GM18499 (cell line): ENCODE data around the gene PARP3.
"Not testable (repeated sequence)": the region's sequence is repeated elsewhere in the genome, so short reads cannot be mapped to it uniquely, and the experiment has no call there.

ENCODE experiments used
- ATAC-seq: cut with Tn5 transposase; IDR thresholded peaks from one replicate; pipeline ENCODE4 v1.9.1; 2021; ENCODE audit warnings: moderate number of reproducible peaks; ENCODE audit not compliant: insufficient read depth, unreplicated experiment

Gene PARP3

DNA sequence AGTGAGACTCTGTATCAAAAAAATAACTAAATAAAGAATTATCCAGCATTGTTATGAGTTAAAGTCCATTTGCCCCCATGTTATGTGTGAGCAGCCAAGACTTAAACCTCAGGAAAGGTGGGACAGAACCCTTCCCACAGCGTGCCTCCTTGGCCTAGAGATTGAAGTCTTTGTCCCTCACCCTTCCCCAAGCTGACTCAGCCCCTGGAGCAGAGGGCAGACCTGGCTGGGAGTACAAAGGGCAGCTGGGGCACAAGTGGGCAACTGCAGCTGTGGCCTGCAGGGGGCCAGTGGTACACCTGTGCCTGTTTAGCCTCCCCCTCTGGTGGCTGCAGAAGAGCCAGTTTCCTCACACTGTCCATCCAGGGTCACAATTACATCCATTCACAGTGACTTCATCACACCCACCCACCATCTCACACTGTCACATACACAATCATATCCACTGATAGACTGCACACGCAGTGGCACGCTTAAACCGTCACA, 40.2 kb downstream of the PARP3 start:
- no peak for ATAC-seq

DNA sequence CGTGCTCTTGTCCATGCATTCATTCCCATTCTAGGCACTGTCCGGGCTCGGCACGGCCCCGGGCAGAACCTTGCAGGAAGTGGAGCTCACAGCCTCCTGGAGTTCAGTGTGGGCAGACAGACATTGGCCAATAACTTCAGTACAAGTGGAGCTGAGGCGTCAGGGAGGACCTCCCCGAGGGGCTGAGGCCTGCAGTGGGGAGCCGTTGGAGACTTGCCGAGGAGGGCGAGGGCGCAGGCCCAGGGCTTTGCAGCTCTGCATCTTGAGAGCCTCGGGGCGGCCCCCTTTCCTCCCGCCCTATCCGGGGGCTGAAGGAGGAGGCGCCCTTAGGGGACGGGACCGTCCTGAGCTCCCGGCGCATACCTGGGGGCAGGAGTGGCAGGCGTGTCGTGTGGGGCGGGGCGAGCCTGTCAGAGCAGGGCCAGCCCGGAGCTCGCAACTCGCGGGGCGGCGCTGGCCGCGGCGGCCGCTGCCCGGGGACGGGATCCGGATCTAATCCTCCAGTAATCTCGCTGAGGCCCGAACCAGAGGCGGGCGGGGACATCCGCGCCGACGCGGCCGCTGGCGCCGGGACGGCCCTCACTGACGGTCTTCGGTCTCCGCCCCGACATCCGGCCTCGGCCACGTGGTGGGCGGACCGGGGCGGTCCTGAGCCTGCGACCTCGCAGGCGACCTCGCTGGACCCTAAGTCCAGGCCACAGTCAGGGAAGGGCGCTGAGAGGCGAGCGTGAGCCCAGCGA, 40.8 kb downstream of the PARP3 start, which contains the start of gene ACY1:
Gene ACY1 (plus strand): TSS at position 698 of the 740 bp plus-strand sequence. CDS start 530 bp downstream, outside the sequence.
- ATAC-seq: no peak

DNA sequence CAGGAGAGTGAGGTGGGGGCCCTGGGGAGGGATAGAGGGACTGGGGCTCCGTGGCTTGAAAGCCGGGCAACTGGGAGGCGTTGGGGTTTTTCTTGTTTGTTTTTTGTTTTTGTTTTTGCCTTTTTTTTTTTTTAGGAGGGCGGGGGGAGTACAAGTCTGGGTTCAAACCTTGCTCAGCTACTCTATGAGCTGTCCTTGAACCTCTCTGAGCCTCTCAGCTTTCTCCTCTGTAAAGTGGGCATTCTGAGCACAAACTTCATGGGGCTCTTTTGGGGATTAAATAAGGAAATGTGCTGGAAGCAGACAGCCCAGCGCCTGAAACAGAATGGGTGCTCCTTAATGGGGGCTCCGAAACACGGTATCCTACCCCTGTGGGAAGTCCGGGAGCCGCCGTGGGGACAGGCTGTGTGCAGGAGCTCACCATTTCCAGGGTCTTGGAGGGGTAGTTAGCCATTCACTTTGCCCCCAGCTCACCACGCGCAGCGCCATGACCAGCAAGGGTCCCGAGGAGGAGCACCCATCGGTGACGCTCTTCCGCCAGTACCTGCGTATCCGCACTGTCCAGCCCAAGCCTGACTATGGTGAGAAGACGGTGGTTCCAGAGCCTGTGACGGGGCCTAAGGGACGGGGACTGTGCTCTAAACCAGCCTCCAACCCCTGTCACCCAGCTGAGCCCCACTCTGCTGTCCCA, 41.6 kb downstream of the PARP3 start:
- no peak for ATAC-seq

DNA sequence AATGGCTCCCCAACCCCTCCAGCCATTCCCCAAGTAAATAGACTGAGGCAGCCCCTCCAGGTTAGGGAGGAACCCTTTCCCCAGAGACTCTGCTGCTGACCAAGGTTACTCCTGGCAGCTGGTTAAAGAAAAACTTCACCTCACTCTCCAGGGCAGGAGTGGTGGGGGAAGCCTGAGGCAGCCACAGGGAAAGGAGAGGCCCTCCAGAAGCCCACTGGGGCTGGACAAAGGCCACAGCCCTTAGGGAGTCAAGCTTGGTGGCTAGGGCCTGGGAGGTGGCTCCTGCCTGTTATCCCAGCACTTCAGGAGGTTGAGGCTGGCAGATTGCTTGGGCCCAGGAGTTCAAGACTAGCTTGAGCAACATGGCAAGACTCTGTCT, 42.1 kb downstream of the PARP3 start:
- ATAC-seq: no peak

DNA sequence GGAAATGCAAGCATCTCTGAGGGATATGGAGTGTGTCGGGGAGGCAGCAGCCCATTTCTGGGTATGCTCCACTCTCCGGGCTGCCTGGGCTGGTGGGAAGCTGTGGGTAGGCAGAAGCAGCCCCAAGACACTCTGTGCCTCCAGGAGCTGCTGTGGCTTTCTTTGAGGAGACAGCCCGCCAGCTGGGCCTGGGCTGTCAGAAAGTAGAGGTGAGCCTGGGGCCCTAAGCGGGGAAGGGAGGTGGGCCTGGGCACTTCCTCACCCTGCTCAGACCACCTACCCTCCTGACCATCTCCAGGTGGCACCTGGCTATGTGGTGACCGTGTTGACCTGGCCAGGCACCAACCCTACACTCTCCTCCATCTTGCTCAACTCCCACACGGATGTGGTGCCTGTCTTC, 42.9 kb downstream of the PARP3 start:
- no peak for ATAC-seq

DNA sequence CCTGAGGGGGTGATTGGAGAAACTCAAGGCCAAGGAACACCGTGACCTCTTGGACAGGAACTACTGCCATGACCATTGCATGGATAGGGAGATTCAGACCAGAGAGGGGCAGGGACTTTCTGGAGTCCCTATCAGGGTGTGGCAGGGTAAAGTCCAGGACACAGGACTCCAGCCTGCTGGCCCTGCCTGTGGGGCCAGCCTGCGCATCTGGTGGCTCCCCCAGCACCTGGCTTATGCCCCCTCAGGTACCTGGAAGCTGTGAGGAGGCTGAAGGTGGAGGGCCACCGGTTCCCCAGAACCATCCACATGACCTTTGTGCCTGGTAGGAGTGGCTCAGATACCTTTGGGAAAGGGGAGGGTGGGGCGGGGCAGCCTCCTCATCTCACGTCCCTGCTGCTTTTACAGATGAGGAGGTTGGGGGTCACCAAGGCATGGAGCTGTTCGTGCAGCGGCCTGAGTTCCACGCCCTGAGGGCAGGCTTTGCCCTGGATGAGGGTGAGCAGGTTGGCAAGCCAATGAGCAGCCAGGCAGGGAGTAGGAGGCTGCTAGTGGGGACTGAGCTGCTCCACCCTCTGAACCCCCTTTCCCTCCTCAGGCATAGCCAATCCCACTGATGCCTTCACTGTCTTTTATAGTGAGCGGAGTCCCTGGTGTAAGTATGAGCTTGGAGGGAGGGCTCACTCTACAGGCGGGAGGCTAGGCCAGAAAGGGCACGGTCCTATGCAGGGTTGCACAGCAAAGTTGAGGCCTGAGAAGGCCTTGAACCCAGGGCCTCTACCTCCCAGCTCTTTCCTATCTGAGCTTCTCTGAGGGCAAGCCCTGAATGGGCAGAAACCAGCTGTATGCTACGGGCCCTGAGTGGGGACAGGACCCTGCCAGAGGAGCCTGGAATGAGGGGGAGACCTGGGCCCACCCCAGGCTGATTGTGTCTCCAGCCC, 44.1 kb downstream of the PARP3 start:
- ATAC-seq: no peak

DNA sequence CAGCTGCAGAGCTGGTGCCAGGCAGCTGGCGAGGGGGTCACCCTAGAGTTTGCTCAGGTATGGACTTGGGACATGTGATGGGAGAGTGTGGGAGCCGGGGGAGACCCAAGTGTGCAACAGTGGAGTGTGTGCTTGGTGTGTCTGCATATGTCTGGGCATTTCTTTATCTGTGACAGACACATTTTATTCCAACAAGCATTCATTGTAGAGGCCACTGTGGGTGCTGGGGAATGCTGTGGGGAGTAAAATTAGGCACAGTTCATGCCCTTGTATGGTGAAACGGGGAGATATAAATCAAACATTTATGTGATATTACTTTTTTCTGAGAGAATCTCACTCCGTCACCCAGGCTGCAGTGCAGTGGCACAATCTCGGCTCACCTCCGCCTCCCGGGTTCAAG, 45.4 kb downstream of the PARP3 start:
- no peak for ATAC-seq

DNA sequence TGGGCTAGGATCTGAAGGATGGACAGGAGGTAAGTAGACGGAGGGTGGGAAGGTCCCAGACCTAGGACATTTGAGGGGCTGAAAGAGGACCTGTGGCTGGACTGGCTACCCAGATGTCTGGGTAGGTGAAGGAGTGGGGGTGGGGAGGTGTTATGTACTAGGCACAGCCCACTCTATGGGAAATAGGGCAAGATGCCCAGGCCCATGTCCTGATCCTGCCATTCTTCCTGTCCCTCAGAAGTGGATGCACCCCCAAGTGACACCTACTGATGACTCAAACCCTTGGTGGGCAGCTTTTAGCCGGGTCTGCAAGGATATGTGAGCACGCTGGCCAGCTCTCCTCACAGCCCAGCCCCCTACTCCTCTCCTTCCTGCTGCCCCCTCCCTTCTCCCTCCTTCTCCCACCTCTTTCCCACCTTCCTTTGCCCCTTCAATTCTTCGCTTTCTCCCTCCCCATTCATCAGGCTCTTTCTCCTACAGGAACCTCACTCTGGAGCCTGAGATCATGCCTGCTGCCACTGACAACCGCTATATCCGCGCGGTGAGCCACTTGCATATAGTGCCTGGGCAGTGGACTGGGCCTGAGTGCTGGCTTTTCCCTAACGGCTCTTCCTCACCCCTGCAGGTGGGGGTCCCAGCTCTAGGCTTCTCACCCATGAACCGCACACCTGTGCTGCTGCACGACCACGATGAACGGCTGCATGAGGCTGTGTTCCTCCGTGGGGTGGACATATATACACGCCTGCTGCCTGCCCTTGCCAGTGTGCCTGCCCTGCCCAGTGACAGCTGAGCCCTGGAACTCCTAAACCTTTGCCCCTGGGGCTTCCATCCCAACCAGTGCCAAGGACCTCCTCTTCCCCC, 46.4 kb downstream of the PARP3 start:
- ATAC-seq: no peak

DNA sequence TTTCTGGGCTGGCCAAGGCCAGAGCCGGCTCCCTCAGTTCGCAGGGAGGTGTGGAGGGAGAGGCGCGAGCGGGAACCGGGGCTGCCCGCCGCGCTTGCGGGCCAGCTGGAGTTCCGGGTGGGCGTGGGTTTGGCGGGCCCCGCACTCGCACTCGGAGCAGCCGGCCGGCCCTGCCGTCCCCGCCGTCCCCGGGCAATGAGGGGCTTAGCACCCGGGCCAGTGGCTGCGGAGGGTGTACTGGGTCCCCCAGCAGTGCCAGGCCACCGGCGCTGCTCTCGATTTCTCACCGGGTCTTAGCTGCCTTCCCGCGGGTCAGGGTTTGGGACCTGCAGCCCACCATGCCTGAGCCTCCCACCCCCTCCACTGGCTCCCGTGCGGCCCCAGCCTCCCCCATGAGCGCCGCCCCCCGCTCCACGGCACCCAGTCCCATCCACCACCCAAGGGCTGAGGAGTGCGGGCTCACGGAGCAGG, 48.4 kb downstream of the PARP3 start:
- ATAC-seq: not testable (repeated sequence)

DNA sequence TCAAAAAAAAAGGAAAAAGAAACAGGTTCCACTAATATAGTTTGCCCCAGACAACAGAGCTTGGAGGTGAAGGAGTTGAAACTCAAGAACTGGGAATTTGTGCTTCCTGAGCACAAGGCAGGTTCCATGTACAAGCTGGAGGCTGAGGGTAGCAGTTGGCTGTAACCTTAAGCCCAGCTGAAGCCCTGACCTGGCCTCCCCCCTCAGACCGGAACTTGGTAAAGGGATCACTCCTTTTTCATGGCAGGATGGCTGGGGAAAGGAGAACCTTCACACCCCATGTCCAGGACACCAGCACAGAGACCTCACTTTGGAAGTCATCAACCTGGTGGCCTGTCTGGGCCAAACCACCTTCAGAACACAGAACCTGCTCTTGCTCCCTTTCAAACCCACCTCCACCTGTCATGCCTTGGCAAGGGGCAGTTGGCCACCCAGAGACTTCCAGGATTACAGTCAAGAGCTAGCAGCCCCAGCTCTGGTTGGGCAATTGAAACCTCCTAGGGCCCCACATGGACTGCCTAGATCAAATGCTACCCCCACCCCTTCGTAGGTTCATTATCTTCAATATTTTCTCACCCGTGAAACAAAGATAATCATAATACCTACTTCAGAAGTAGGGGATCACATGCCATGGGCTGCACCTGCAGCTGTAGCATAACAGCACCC, 50.0 kb downstream of the PARP3 start:
- no peak for ATAC-seq

DNA sequence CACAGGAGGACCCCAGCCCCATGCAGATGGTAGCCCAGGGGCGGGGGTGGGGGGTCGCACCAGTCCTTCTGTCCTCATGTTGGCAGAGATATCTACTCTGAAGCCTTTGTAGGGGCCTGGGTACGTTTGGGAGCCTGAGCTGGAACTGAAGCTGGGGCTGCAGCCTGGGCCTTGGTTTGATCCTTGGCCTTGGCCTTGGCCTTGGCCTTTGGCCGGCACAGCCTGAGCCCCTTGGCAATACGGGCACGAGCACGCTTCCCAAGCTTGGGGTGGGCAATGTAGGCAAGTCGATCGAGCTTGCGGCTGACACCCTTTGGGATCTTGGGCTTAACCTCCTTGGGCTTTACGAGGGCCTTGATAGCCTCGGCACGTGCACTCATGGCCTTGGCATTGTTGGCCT, 51.5 kb downstream of the PARP3 start:
- ATAC-seq: not testable (repeated sequence)

DNA sequence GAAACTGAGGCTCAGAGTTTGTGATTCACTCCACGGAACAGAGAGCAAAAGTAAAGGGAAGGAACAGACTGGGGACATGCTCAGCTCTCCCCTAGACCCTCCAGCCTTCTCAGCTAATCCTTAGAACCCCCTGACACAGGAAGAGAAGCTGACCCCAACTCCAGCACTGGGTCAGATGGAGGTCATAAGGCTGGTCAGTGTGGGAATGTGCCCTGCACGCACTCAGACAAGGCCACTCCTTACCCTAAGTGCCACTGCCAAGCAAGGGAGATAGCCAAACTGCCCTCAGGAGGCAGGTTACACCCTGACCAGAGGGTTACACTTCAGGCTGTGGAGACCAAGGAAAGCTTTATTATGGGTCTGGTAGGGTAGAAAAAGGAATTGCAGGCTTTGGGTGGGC, 52.4 kb downstream of the PARP3 start:
- no peak for ATAC-seq

DNA sequence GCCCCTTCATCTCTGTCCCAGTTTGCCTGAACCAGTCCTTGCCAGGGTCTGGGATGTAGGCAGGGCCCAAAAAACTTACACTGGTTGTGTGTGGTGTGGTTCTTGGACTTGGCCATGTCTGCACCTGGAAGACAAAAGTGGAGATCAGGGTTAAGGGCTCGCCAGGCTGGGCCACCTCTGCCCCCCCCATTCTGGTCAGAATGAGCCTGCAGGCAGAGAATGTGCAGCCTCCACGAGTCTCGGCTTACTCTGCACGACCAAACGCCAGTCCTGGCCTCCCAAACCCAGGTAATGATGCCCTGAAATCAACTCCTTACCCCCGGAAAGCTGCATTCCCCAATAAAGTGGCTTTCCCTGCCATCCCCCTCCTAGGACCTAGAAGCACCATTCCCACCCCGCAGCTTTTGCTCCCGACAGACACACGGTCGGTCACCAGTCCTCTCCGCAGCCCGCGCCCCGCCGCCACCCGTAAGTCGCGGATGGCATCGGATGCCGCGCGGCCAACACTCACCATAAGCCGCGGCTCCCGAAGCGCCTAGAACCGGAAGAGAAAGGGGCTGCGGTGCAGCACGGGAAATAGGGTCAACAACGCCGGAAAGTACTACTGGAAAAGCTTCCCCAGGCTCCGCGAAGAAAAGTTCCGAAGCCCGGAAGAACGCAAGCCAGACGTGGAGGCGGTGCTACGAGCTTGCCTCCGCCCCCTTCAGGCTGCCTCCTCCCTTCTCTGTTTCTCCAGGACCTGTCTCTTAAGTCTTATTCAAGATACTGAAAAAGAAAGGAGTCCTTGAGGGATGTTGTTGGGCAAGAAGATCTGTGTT, 53.4 kb downstream of the PARP3 start, which contains the start of gene RPL29:
Gene RPL29 (minus strand): TSS at position 550 of the 818 bp plus-strand sequence. CDS start 434 bp downstream, at position 116.
- ATAC-seq: peak; percentile 68

DNA sequence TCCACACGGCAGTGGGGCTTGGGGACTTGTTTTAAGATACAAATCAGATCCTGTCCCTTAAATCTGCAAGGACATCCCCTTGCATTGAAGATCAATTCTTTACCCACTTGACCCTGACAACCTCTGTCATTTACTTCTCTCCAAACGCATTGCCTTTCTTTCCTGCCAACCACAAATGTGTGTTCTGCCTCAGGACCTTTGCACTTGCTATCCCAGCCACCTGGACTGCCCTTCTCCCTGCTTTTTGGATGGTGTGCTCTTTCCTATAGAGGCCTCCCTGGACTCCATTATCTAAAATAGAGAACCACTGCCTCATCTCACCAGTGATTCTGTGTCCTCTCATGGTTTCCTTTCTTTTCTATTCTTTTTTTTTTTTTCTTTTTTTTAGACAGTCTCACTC, 55.0 kb downstream of the PARP3 start:
- no peak for ATAC-seq

DNA sequence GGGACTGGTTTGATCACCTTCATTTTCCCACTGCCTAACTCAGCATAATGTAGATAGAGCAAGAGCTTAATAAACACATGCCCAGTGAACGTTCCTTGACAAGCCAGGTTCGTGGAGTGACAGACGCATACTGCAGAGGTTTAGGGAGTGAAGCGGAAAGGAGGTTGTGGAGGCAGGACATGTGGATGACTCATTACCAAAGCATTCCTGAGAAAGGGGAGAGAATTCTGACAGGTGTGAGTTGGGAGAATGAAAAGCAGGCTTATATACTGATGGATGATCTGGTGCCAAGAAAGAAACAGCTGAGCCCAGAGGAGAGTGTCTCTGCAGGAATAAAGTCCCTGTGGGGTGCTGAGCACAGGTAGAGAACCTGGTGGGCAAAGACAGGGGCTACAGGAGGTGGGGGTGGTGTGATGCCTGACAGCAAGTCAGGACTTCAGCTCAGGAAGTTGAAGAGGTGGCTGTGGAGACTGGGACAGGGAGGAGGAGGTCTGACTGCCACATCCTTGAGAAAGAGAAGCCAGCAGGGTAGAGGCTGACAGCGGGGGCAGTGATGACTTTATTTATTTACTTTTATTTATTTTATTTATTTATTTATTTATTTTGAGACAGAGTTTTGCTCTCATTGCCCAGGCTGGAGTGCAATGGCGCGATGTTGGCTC, 55.9 kb downstream of the PARP3 start:
- ATAC-seq: no peak
